ENCODE measurements around the gene KRT2.

DNA sequence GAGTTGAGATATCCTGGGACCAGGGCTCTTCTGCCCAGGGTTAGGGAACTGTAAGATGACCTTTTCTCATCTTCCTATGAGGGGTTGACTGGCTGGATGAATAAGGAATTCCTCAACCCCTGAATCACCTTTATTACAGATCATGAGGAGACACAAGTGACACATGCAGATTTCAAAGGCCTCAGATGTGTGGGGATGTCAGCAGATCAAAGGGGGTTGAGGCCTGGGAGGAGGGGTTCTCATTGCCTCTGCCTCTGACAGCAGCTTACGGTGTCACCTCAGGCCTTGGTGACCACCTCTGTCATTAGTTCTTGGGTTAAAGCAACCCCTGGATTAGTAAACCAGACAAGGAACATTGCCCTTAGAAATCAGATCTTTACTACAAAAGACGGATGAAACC is 48.7 kb downstream of the KRT2 start:
- TF ChIP-seq, protein P1, sequence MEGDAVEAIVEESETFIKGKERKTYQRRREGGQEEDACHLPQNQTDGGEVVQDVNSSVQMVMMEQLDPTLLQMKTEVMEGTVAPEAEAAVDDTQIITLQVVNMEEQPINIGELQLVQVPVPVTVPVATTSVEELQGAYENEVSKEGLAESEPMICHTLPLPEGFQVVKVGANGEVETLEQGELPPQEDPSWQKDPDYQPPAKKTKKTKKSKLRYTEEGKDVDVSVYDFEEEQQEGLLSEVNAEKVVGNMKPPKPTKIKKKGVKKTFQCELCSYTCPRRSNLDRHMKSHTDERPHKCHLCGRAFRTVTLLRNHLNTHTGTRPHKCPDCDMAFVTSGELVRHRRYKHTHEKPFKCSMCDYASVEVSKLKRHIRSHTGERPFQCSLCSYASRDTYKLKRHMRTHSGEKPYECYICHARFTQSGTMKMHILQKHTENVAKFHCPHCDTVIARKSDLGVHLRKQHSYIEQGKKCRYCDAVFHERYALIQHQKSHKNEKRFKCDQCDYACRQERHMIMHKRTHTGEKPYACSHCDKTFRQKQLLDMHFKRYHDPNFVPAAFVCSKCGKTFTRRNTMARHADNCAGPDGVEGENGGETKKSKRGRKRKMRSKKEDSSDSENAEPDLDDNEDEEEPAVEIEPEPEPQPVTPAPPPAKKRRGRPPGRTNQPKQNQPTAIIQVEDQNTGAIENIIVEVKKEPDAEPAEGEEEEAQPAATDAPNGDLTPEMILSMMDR (IDR thresholded peaks at IDR 0.05), result no peak
- TF ChIP-seq EZH2 (IDR thresholded peaks at IDR 0.05; ENCODE audit: borderline replicate concordance, insufficient read depth, low read depth, low read length, poor library complexity, severe bottlenecking), result no peak

Measured in B cell (primary cell).